Measurements from ENCODE around the gene CACNA1B.
"Not testable (repeated sequence)": the region's sequence is repeated elsewhere in the genome, so short reads cannot be mapped to it uniquely, and the experiment has no call there.

DNA sequence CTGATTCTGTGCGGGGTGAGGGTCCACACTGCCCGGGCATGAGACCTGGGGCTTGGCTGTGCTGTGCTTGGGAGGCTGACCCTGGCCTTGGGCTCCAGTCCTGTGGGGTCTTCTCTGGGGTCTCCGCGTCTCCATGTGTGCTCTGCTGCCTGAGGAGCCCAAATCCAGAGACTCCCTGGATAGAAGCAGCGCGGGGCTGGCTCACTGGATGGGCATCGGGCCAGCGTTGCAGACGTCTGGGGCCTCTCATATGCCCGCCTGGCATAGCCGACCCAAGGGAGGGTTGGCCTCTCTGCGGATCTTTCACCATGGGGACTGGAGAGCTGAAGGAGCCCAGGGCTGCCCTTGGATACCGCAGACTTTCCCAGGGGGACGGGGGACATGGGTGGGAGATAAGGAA is 12.4 kb downstream of the CACNA1B start:
- TF ChIP-seq, protein P1, sequence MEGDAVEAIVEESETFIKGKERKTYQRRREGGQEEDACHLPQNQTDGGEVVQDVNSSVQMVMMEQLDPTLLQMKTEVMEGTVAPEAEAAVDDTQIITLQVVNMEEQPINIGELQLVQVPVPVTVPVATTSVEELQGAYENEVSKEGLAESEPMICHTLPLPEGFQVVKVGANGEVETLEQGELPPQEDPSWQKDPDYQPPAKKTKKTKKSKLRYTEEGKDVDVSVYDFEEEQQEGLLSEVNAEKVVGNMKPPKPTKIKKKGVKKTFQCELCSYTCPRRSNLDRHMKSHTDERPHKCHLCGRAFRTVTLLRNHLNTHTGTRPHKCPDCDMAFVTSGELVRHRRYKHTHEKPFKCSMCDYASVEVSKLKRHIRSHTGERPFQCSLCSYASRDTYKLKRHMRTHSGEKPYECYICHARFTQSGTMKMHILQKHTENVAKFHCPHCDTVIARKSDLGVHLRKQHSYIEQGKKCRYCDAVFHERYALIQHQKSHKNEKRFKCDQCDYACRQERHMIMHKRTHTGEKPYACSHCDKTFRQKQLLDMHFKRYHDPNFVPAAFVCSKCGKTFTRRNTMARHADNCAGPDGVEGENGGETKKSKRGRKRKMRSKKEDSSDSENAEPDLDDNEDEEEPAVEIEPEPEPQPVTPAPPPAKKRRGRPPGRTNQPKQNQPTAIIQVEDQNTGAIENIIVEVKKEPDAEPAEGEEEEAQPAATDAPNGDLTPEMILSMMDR (IDR thresholded peaks at IDR 0.05) = not testable (repeated sequence)
- TF ChIP-seq POLR2AphosphoS5, EP300, POLR2A (IDR thresholded peaks at IDR 0.05): not testable (repeated sequence)

Data from gastroesophageal sphincter (tissue), 3 donors.